Tibial artery (tissue), 4 donors: ENCODE measurements around the gene APOBEC4.

ENCODE experiments used
- DNase-seq, 2 donors: peaks; one replicate each; pipeline ENCODE4 v3.0.0-alpha.2; 2019
- H3K27ac ChIP-seq, 2 donors: fragments of 200-600 bp; sonication (generic) in 1 of 2; 1 replicate in 1 of 2; 2 replicates in 1 of 2; pipeline ENCODE4 v1.5.1; 2018 to 2019; ENCODE audit warnings: mild to moderate bottlenecking in 1 of 2
- H3K27me3 ChIP-seq, 2 donors: fragments of 200-600 bp; sonication (generic) in 1 of 2; one replicate each; pipeline versions ENCODE4 v1.5.1 to v1.6.0; 2016 to 2019
- H3K36me3 ChIP-seq, 3 donors: fragments of 200-600 bp; sonication (generic) in 2 of 3; one replicate each; pipeline ENCODE4 v1.5.1; 2016 to 2019; ENCODE audit warnings: mild to moderate bottlenecking in 2 of 3
- H3K4me1 ChIP-seq, 4 donors: fragments of 200-600 bp; sonication (generic) in 2 of 4; 1 replicate in 3 of 4; 2 replicates in 1 of 4; pipeline ENCODE4 v1.5.1; 2016 to 2019
- H3K4me3 ChIP-seq, 2 donors: fragments of 200-600 bp; sonication (generic) in 1 of 2; 1 replicate in 1 of 2; 2 replicates in 1 of 2; pipeline ENCODE4 v1.5.1; 2018 to 2019; ENCODE audit warnings: mild to moderate bottlenecking in 2 of 2
- H3K9me3 ChIP-seq, 3 donors: fragments of 200-600 bp; sonication (generic) in 1 of 3; one replicate each; pipeline ENCODE4 v1.5.1; 2016 to 2019
- CTCF ChIP-seq, 2 experiments: fragments of 200-600 bp in 1 of 2; fragments of 450-650 bp in 1 of 2; IDR thresholded peaks; one replicate each; pipeline ENCODE4 v1.5.1; 2017 to 2019; ENCODE audit warnings: antibody characterized with exemption in 2 of 2, mild to moderate bottlenecking in 1 of 2, moderate library complexity in 1 of 2
- intact Hi-C: fragments of 100-400 bp; cut with DNase I; formaldehyde crosslinking; loops from one replicate; pipeline ENCODE4 v1.15.0; 2023; ENCODE audit warnings: low total_unique reads

The APOBEC4 gene

GRCh38 chr1:183605904-183606303, 47.2 kb downstream of the APOBEC4 start:
- H3K36me3 ChIP-seq, result no peaks in the 10 kb centered on the region
- H3K4me1 ChIP-seq, result peaks cover 0 to 39% (median 23%) of the 10 kb centered on the region in 4 donors
- H3K27me3 ChIP-seq, result no peaks in the 10 kb centered on the region
- no peak for DNase-seq
- no peaks in the 10 kb centered on the region for H3K9me3 ChIP-seq
- intact Hi-C loops, result no loop called here
- H3K4me3 ChIP-seq, result no peak overlapping the region
- TF ChIP-seq CTCF (IDR thresholded peaks at IDR 0.05), result no peak
- H3K27ac ChIP-seq, result no peak overlapping the region

- no peak for TF ChIP-seq CTCF (IDR thresholded peaks at IDR 0.05)
- intact Hi-C loops, result no loop called here
- H3K4me3 ChIP-seq, result no peak overlapping the region
- H3K4me1 ChIP-seq, result peaks cover 0 to 28% (median 15%) of the 10 kb centered on the region in 4 donors
- no peaks in the 10 kb centered on the region for H3K9me3 ChIP-seq
- no peak for DNase-seq
- H3K27me3 ChIP-seq, result no peaks in the 10 kb centered on the region
- no peaks in the 10 kb centered on the region for H3K36me3 ChIP-seq
- H3K27ac ChIP-seq, result no peak overlapping the region
Measured at GRCh38 chr1:183604815-183605214, 48.3 kb downstream of the APOBEC4 start.

- no peak for TF ChIP-seq CTCF (IDR thresholded peaks at IDR 0.05)
- Histone ChIP-seq H3K27me3 (no peaks in the 10 kb centered on the region), H3K9me3 (no peaks in the 10 kb centered on the region), H3K4me3 (no peak overlapping the region), H3K27ac (no peak overlapping the region), H3K36me3 (no peaks in the 10 kb centered on the region), H3K4me1 (peaks cover 0 to 22% (median 11%) of the 10 kb centered on the region in 4 donors)
- no peak for DNase-seq
- intact Hi-C loops, result no loop called here
Measured at GRCh38 chr1:183604038-183604808, 48.9 kb downstream of the APOBEC4 start.

- H3K9me3 ChIP-seq, result no peaks in the 10 kb centered on the region
- no peaks in the 10 kb centered on the region for H3K36me3 ChIP-seq
- no peak for TF ChIP-seq CTCF (IDR thresholded peaks at IDR 0.05)
- H3K27ac ChIP-seq, result no peak overlapping the region
- H3K4me1 ChIP-seq, result peaks cover 0 to 17% (median 6%) of the 10 kb centered on the region in 4 donors
- no peak for DNase-seq
- no peak overlapping the region for H3K4me3 ChIP-seq
- intact Hi-C loops, result no loop called here
- H3K27me3 ChIP-seq, result no peaks in the 10 kb centered on the region
Measured at GRCh38 chr1:183602510-183602909, 50.6 kb downstream of the APOBEC4 start.

- no peaks in the 10 kb centered on the region for H3K36me3 ChIP-seq
- no peak for DNase-seq
- no peaks in the 10 kb centered on the region for H3K9me3 ChIP-seq
- intact Hi-C loops, result no loop called here
- H3K27me3 ChIP-seq, result no peaks in the 10 kb centered on the region
- peak overlapping the region in 1 of 2 donors; percentile 32 for H3K27ac ChIP-seq
- no peak for TF ChIP-seq CTCF (IDR thresholded peaks at IDR 0.05)
- peaks cover 0 to 13% (median 3%) of the 10 kb centered on the region in 4 donors for H3K4me1 ChIP-seq
- no peak overlapping the region for H3K4me3 ChIP-seq
Measured at GRCh38 chr1:183600634-183601033, 52.5 kb downstream of the APOBEC4 start.
